Neural progenitor cell (in vitro differentiated cells): ENCODE data around the gene TPSD1. TPM values are rescaled to one million over a fixed set of nuclear protein-coding genes. Genes with fewer than 3 reads are reported as not detected.
"Not testable (repeated sequence)": the region's sequence is repeated elsewhere in the genome, so short reads cannot be mapped to it uniquely, and the experiment has no call there.

Experiments
- DNase-seq: peaks from one replicate; pipeline ENCODE4 v3.0.0-alpha.2; 2016; ENCODE audit warnings: low spot score
- H2AFZ ChIP-seq: fragments of 200-600 bp; sonication (generic); replicated peaks from 2 replicates; pipeline ENCODE4 v1.6.1; 2016; ENCODE audit warnings: antibody characterized with exemption
- H3F3A ChIP-seq: fragments of 200-600 bp; sonication (generic); 2 replicates; pipeline ENCODE4 v1.6.1; 2016; ENCODE audit warnings: antibody characterized with exemption, low read depth
- H3K27ac ChIP-seq: fragments of 200-600 bp; sonication (generic); 2 replicates; pipeline ENCODE4 v1.5.1; 2016; ENCODE audit warnings: mild to moderate bottlenecking
- H3K27me3 ChIP-seq: fragments of 200-600 bp; sonication (generic); 2 replicates; pipeline ENCODE4 v1.6.1; 2016; ENCODE audit warnings: mild to moderate bottlenecking, moderate library complexity
- H3K36me3 ChIP-seq: fragments of 200-600 bp; sonication (generic); 2 replicates; pipeline ENCODE4 v1.5.1; 2016
- H3K4me1 ChIP-seq: fragments of 200-600 bp; sonication (generic); 2 replicates; pipeline ENCODE4 v1.6.1; 2016; ENCODE audit warnings: mixed run types
- H3K4me2 ChIP-seq: fragments of 200-600 bp; sonication (generic); 2 replicates; pipeline ENCODE4 v1.6.1; 2016
- H3K4me3 ChIP-seq: fragments of 200-600 bp; sonication (generic); 2 replicates; pipeline ENCODE4 v1.5.1; 2016
- H3K79me2 ChIP-seq: fragments of 200-600 bp; sonication (generic); 2 replicates; pipeline ENCODE4 v1.6.1; 2016; ENCODE audit warnings: low read depth
- H3K9ac ChIP-seq: fragments of 200-600 bp; sonication (generic); 2 replicates; pipeline ENCODE4 v1.6.1; 2016
- H3K9me3 ChIP-seq: fragments of 200-600 bp; sonication (generic); 2 replicates; pipeline ENCODE4 v1.5.1; 2016; ENCODE audit warnings: low read depth
- H4K20me1 ChIP-seq: fragments of 200-600 bp; sonication (generic); 2 replicates; pipeline ENCODE4 v1.6.1; 2016; ENCODE audit warnings: low read depth
- H3K27ac Mint-ChIP-seq: 3 replicates; pipeline ENCODE4 v1.8.0; 2021; ENCODE audit warnings: mixed read lengths
- H3K27me3 Mint-ChIP-seq: 2 replicates; pipeline ENCODE4 v1.8.0; 2022; ENCODE audit warnings: low read depth, mild to moderate bottlenecking, inconsistent platforms, moderate library complexity, mixed read lengths; ENCODE audit not compliant: insufficient read depth
- H3K36me3 Mint-ChIP-seq: 3 replicates; pipeline ENCODE4 v1.8.0; 2021; ENCODE audit warnings: mixed read lengths
- H3K4me1 Mint-ChIP-seq: 3 replicates; pipeline ENCODE4 v1.8.0; 2021; ENCODE audit warnings: mixed read lengths
- H3K4me3 Mint-ChIP-seq: 3 replicates; pipeline ENCODE4 v1.8.0; 2021; ENCODE audit warnings: mild to moderate bottlenecking, moderate library complexity, mixed read lengths
- H3K9me3 Mint-ChIP-seq: 3 replicates; pipeline ENCODE4 v1.8.0; 2020; ENCODE audit warnings: mixed read lengths
- CTCF ChIP-seq: fragments of 200-600 bp; sonication (generic); IDR thresholded peaks from 2 replicates; pipeline ENCODE4 v1.5.1; 2017; ENCODE audit warnings: antibody characterized with exemption, mild to moderate bottlenecking
- EZH2 ChIP-seq: fragments of 200-600 bp; sonication (generic); IDR thresholded peaks from 2 replicates; pipeline ENCODE4 v1.6.1; 2017; ENCODE audit warnings: antibody characterized with exemption, mild to moderate bottlenecking, moderate library complexity
- EZH2phosphoT487 ChIP-seq: fragments of 200-600 bp; sonication (generic); IDR thresholded peaks from 2 replicates; pipeline ENCODE4 v1.6.1; 2017; ENCODE audit warnings: antibody characterized with exemption
- total RNA-seq: library from RNA; depleted of rRNA; stranded (reverse); fragments of >200 nt; gene quantifications from 2 replicates; pipeline ENCODE4 v1.2.3, GENCODE V29; 2015; ENCODE audit warnings: low replicate concordance

Gene TPSD1
- total RNA-seq, 1 donor from 2014 or later = not detected

- Histone ChIP-seq H3F3A (no peaks in the 10 kb centered on the region), H3K36me3 (no peaks in the 10 kb centered on the region), H4K20me1 (no peaks in the 10 kb centered on the region), H3K9ac (no peak overlapping the region), H3K79me2 (no peaks in the 10 kb centered on the region), H3K27me3 (peaks cover 32% of the 10 kb centered on the region), H3K4me2 (no peak overlapping the region), H2AFZ (no peak overlapping the region), H3K4me3 (no peak overlapping the region), H3K27ac (no peak overlapping the region), H3K9me3 (no peaks in the 10 kb centered on the region), H3K4me1 (no peaks in the 10 kb centered on the region)
- Mint-ChIP-seq H3K36me3 (no peaks in the 10 kb centered on the region), H3K4me3 (no peak overlapping the region), H3K27ac (no peak overlapping the region), H3K9me3 (no peaks in the 10 kb centered on the region), H3K27me3 (peaks cover 18% of the 10 kb centered on the region), H3K4me1 (peaks cover 6% of the 10 kb centered on the region)
- no peak for TF ChIP-seq EZH2
- DNase-seq = no peak
These were observed 39.6 kb downstream of the TPSD1 start for GRCh38 chr16:1295465-1295864.

GRCh38 chr16:1296688-1297017 is 40.8 kb downstream of the TPSD1 start:
- H3K27me3 ChIP-seq = peaks cover 32% of the 10 kb centered on the region
- not testable (repeated sequence) for H3K4me2 ChIP-seq, H3K27ac ChIP-seq, H3K4me3 Mint-ChIP-seq, H3K27ac Mint-ChIP-seq, H3K79me2 ChIP-seq, H3K4me1 Mint-ChIP-seq, H3K9me3 Mint-ChIP-seq, H3K9me3 ChIP-seq, H2AFZ ChIP-seq, H4K20me1 ChIP-seq, H3K36me3 Mint-ChIP-seq, H3K4me1 ChIP-seq, DNase-seq, H3K36me3 ChIP-seq, H3K9ac ChIP-seq, H3F3A ChIP-seq, H3K4me3 ChIP-seq
- H3K27me3 Mint-ChIP-seq = peaks cover 17% of the 10 kb centered on the region

GRCh38 chr16:1297018-1297696 is 41.3 kb downstream of the TPSD1 start:
- H2AFZ ChIP-seq = no peak overlapping the region
- no peaks in the 10 kb centered on the region for H3K9me3 ChIP-seq
- no peak overlapping the region for H3K4me3 Mint-ChIP-seq
- H3K27ac Mint-ChIP-seq = no peak overlapping the region
- peaks cover 11% of the 10 kb centered on the region for H3K4me1 Mint-ChIP-seq
- no peaks in the 10 kb centered on the region for H3F3A ChIP-seq
- H3K27me3 ChIP-seq = peaks cover 30% of the 10 kb centered on the region
- no peak for DNase-seq
- H3K9me3 Mint-ChIP-seq = no peaks in the 10 kb centered on the region
- H3K9ac ChIP-seq = no peak overlapping the region
- no peak overlapping the region for H3K4me2 ChIP-seq
- no peak overlapping the region for H3K4me3 ChIP-seq
- H3K4me1 ChIP-seq = peaks cover 3% of the 10 kb centered on the region
- no peak overlapping the region for H3K27ac ChIP-seq
- H4K20me1 ChIP-seq = no peaks in the 10 kb centered on the region
- TF ChIP-seq EZH2 (no peak), CTCF (no peak), EZH2phosphoT487 (no peak)
- H3K27me3 Mint-ChIP-seq = peaks cover 14% of the 10 kb centered on the region
- no peaks in the 10 kb centered on the region for H3K36me3 ChIP-seq
- H3K79me2 ChIP-seq = no peaks in the 10 kb centered on the region
- H3K36me3 Mint-ChIP-seq = no peaks in the 10 kb centered on the region

DNA sequence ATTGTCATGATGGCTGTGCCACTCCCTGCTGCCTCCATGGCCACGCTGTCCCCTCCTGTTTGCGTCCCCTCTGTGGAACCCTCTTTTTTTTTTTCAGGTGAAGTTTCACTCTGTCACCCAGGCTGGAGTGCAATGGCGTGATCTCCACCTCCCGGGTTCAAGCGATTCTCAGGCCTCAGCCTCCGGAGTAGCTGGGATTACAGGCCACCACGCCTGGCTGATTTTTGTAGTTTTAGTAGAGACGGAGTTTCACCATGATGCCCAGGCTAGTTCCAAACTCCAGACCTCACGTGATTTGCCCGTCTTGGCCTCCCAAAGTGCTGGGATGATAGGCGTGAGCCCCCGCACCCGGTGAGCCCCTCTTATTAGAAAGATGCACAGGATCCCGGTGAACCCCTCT is 42.5 kb downstream of the TPSD1 start:
- no peaks in the 10 kb centered on the region for H3K9me3 ChIP-seq
- TF ChIP-seq CTCF (no peak), EZH2 (no peak), EZH2phosphoT487 (no peak)
- no peak overlapping the region for H3K9ac ChIP-seq
- Mint-ChIP-seq H3K36me3 (no peaks in the 10 kb centered on the region), H3K4me1 (peaks cover 11% of the 10 kb centered on the region), H3K4me3 (no peak overlapping the region), H3K27me3 (peaks cover 13% of the 10 kb centered on the region), H3K27ac (no peak overlapping the region), H3K9me3 (no peaks in the 10 kb centered on the region)
- H3K36me3 ChIP-seq = no peaks in the 10 kb centered on the region
- no peaks in the 10 kb centered on the region for H3K79me2 ChIP-seq
- H3K4me3 ChIP-seq = no peak overlapping the region
- H3K27ac ChIP-seq = no peak overlapping the region
- H2AFZ ChIP-seq = no peak overlapping the region
- no peak for DNase-seq
- peaks cover 30% of the 10 kb centered on the region for H3K27me3 ChIP-seq
- H3F3A ChIP-seq = no peaks in the 10 kb centered on the region
- no peaks in the 10 kb centered on the region for H4K20me1 ChIP-seq
- H3K4me2 ChIP-seq = no peak overlapping the region
- peaks cover 3% of the 10 kb centered on the region for H3K4me1 ChIP-seq
